C1 segment of cervical spinal cord (tissue), 14 donors: ENCODE data around the gene CEP57L1.
"Not testable (repeated sequence)": the region's sequence is repeated elsewhere in the genome, so short reads cannot be mapped to it uniquely, and the experiment has no call there.

Experiments
- DNase-seq, 14 donors: peaks; one replicate each; lab custom pipeline; 2025; lab: John Stamatoyannopoulos, UW

Gene CEP57L1

DNA sequence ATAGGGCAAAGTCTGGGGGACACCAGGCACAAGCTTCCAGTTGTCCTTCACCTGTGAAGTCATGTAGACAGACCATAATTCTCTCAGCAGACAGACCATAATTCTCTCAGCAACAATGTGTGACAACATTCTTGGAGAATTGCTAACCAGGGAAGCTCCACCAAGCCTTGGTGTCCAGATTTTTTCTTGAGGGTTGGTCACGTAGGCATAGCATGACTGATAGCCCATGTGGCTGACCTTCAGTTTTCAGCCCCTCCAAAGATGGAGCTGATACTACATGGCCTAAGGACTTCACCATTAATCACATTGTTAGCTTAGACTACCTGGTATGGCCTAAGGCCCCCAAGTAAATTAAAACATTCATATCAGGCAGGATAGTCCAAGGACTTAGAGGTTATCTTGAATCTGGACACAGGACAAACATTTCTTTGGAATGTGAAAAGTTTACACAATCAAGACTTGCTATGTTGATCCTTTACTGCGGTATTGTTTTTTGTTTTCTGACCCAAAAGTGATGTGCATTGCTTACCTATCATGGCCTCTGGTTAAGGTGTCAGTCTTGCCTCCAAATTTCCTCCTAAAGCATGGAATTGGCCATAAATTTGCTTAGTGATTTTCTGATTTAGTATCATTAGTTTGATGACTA, 76.9 kb downstream of the CEP57L1 start:
- no peak for DNase-seq

DNA sequence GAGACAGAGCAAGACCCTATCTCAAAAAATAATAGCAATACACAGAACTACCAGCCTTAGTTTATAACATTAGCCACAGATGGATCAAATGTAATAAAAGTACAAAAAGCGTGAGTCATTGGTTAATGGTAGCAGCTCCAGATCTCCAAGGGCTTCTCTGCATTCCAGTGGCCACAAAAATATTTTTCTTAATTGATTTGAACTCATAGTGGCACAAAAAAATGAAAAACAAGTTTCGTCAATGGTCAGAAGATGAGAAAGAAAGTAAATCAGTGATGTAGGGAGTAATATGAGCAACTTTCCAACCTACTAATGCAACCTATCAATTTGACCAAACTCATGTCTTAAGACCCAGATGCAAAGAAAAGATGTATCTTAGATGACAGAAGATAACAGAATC, 79.6 kb downstream of the CEP57L1 start:
- no peak for DNase-seq

DNA sequence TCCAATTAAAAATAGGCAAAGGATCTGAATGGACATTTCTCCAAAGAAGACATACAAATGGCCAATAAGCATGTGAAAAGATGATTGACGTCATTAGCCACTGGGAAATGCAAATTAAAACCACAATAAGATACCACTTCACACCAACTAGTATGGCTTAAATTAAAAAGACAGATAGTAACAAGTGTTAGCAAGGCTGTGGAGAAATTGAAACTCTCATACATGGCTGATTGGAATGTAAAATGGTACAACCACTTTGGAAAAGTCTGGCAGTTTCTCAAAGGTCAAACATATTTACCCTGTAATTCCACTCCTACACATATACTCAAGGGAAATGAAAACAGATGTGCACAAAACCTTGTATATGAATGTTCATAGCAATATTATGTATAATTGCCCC, 83.6 kb downstream of the CEP57L1 start:
- no peak for DNase-seq

DNA sequence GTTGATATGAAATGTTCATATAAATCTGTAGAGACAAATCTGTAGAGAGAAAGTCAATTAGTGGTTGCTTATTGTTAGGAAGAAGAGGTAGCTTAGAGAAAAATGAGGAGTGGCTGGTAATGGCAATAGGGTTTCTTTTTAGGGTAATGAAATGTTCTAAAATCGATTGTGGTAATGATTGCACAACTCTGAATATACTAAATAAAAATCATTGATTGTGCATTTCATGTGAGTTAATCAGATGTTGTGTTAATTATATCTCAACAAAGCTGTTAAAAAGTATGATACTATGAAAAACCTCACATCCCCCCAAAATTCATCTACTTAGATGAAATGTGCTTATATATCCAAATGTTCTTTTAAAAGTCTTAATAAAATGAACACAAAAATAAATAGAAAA, 84.2 kb downstream of the CEP57L1 start:
- DNase-seq = no peak

DNA sequence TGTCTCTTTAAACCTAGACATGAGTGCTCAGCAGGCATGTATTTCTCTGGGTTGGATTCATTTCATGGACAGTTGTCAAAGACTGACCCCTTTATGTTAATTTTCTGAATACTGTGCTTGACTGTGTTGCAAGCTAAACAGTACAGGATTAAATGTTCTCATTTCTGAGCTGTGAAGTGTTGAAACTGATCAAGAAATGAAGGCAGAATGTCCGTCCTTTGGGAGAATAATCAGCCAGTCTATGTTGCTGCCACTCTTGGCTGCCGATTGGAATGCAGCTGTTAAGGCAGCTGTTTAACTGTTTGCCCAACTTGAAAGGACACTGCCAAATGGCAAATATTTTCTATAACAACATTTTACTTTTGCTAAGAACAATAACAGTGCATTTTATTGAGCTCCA, 87.3 kb downstream of the CEP57L1 start:
- DNase-seq = no peak

DNA sequence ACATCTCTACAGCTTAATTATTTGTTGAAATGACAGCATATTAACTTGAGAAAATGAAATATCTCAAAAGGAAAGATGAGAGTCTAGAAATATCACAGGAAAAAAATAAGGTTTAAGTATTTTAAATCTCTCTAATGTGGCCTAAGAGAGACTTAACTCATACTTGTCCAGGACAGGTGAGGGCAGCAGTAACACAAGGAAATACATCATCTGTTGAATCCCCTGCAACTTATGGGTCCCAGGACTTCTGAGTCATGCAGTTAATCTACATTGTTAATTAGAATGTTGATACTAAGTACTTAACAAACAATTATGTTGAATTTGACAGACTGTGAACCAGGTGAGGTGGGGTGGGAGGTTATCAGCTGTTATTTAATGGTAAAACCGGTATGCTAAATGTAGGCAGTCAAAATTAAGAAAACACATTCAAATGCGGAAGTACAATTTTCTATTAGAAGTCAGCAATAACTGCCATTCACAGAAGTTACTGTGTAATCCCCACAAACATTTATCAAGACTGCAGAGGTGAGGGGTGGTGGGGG, 87.9 kb downstream of the CEP57L1 start:
- no peak for DNase-seq

DNA sequence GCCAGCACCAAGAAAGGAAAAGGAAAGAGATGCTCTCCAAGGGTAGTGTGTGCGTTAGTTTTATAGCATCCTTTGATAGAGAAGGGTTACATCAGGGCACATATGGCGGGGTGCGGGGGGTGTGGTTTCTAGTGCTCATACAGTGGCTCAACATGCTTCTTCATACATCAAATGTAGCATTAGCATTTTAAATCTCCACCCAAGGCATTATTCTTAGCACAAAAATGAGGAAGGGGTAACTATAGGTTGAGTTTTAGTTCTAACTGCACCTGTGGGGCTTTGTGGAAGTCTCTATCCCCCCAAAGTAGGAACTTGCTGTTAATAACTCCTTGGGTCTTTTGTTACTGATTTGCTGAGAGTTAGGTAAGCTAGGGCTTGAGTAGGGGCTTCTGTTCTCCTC, 89.3 kb downstream of the CEP57L1 start:
- no peak for DNase-seq

DNA sequence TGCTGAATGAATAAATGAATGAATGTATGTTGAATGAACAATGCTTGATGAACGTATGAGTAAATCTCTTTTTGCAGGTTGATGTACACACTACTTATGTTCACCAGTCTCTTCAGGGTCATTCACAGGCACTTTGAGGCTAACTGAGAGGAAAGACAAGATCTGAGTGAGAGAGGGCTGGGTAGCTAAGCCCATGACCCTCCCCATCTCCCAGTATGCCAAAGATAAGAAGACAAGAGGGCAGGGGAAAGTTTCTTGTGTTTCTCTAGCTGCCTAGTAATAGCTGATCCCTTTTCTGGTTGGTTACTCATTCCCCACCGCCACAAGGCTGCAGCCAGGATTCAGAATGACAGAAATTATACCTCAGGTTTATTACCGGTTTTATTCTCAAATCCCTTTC, 90.7 kb downstream of the CEP57L1 start:
- no peak for DNase-seq

DNA sequence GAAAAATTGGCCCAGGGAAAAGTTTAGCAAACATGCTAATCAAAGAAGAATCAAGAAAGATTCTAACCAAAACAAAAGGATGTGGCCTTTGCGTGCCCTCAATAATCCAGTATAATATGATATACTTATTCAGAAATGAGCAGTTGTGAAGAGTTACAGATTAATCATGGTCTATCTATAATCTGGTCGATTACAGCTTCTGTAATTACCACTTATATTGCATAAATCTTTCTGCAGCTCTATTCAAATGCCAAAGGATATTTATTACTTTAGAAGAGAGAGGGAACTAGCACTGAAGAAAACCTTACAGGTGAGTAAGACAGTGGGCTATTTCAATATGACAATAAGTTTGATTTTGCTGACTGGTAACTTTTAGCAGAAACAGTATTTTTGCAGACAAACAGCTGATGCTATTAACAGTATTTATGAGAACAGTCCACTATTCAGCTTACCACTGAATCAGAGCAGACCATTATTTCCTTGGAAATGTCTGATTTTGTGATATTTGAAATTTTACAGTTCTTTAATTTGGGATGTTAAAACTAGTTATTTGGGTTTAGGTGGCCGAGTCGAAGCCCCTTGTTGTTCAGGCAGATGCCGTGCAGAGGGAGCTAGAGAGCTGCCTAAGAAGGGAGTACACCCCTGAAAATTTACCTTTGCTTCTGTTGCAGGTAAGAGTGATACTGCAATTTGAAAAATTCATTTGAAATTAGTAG, 92.2 kb downstream of the CEP57L1 start:
- DNase-seq = peak in 5 of 14 donors; percentile 1 to 30 (median 23)

DNA sequence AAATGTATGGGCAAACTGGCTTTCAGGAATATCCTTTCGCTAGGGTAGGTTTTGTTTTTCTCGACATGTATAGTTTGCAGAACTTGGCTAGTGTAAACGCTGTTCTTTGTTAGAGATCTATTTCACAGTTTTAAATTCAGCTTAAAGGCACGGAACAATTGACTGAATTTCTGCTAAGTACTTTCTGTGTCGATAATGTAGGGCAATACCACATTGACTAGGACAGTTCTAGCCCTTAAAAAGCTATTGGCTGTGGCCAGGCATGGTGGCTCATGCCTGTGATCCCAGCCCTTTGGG, 92.8 kb downstream of the CEP57L1 start:
- DNase-seq = no peak

DNA sequence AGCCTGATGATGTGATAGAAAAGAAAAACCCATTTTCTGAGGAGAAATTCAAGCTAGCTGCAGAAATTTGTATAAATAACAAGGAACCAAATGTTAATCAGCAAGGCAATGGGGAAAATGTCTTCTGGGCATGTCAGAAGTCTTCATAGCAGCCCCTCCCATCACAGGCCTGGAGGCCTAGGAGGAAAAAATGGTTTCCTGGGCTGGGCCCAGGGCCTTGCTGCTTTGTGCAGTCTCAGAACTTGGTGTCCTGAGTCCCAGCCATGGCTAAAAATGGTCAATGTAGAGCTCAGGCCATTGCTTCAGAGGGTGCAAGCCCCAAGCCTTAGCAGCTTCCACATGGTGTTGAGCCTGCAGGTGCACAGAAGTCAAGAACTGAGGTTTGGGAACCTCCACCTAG, 96.1 kb downstream of the CEP57L1 start:
- not testable (repeated sequence) for DNase-seq

DNA sequence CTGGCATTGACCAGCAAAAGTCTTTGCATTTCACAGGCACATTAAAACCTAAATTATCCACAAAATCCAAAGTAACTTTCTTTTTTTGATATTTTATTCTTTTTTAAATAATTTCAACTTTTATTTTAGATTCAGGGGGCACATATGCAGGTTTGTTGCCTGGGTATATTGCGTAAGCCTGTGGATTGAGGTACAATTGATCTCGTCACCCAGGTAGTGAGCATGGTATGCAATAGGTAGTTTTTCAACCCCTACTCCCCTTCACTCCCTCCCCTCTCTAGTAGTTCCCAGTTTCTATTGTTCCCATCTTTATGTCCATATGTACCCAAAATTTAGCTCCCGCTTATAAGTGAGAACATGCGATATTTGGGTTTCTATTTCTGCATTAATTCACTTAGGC, 97.6 kb downstream of the CEP57L1 start:
- DNase-seq = no peak

DNA sequence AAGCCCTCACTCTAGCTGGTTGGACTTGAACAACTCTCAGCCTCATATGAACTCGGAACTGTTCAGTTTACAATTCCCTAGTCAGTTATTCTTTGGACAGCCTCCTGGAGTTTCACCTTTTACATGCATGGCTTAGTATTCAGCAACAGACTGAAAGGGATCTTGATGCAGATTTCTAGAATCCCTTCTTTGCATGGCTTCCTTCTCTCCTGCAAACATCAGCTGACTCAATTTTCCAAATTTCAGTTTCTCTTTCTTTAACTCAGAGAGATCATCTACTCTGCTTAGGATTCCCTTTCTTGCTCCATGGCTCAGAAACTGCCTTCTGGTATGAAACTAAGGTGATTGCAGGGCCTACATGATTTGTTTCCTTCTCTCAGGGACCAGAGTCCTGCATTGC, 99.6 kb downstream of the CEP57L1 start:
- DNase-seq = no peak

DNA sequence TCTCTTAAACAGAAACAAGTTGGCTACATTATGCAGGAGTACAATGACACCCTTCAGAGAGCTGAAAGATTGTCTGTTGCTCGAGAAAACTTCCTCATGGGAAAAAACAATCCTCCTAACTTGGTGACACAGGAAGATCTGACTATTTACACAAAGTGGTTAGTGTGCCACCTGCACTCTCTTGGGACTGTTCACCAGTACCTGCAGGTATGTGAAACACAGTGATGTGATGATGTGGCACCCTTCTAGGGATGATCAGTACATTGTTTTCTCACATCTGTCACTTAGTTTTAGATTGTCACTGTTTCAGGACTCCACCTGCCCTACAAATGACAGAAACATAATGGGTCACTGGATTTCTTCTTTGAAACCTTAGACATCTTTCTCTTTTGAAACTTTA, 101.8 kb downstream of the CEP57L1 start:
- no peak for DNase-seq

DNA sequence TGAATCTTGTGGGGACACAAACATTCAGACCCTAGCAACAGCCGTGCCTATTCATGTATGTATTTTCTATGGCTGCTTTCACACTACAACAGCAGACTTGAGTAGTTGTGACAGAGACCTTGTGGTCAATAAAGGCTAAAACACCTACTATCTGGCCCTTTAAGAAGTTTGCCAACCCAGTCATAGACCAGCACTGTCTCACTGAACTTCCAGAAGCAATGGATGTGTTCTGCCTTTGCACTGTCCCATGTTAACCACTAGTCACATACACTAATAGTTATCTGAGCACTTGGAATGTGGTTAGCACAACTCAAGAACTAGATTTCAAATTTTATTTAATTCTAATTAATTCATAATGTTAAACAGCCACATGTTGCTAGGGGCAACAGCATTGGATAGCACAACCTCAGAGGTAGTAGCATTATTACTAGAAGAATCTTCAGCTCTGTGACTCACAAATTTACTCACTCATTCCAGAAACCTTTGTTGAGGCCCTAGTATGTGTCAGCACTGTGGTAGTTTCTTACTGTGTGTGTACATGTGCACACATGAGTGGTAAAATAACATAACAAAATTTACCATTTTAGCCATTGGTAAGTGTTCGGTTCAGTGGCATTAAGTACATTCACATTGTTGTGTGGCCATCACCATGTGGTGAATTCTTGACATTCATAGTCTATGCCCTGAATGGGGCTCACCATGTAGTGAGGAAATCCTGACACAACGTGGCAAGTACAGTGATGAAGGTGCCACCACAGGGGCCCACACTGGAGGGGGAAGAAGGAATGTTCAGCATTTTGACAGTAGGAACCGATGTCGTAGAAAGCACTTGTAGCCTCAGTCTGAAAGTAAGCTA, 107.3 kb downstream of the CEP57L1 start:
- DNase-seq = no peak

DNA sequence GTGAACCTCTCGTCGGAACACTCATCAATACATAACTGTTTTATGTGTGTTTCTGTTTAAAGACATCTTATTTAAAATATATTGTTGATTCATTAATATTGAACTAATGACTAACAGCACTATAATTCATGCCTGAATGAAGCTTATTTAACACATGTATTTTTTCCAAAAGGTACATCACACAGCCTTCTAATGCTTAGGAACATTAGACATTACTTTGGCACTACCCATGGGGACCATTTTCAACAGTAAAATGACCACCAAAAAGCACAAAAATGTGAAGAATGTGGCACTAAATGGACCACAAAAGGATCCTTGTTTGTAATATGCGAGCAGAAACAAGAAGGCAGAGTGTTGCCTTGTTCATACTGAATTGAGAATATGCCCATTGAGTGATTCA, 109.2 kb downstream of the CEP57L1 start:
- DNase-seq = no peak

DNA sequence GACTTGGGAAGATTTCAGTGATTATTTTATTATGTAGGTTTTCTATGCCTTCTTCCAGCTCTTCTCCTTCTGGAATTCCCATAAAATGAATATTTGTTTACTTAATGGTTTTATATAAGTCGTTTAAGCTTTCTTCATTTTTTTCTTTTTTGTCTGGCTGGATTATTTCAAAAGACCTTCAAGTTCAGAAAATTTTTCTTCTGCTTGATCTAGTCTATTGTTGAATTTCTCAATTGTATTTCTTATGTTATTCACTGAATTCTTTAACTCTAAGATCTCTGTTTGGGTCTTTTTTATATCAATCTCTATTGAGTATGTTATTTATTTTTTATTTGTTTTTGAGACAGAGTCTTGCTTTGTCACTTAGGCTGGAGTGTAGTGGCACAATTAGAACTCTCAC, 117.4 kb downstream of the CEP57L1 start:
- DNase-seq = no peak
